ENCODE data around the gene HNRNPM.

DNA sequence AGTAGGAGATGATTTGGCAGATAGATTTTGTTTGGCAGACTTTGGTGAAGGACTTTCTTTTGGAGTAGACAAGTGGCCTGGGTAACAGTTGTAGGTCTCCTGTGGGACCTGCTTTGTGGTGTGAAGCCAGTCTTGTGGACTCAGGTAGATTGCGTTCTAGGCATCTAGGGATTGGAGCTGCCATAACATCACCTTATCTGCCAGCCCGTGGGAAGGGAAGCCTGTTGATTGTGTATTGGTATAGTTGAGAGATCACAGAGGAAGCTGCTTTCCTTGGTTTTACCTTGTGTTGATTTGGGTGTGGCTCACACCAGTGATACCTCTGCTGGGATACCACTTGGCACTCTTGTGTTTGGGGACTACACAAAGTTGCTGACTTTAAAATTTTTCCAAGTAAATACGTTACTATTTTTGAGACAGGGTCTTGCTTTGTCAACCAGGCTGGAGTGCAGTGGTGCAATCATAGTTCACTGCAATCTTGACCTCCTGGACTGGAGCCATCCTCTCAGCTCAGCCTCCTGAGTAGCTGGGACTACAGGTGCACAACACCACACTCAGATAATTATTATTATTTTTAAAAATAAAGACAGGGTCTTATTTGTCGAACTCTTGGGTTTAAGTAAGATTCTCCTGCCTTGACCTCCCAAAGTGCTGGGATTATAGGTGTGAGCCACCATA is 7.8 kb downstream of the HNRNPM start:
- TF ChIP-seq, protein P1, sequence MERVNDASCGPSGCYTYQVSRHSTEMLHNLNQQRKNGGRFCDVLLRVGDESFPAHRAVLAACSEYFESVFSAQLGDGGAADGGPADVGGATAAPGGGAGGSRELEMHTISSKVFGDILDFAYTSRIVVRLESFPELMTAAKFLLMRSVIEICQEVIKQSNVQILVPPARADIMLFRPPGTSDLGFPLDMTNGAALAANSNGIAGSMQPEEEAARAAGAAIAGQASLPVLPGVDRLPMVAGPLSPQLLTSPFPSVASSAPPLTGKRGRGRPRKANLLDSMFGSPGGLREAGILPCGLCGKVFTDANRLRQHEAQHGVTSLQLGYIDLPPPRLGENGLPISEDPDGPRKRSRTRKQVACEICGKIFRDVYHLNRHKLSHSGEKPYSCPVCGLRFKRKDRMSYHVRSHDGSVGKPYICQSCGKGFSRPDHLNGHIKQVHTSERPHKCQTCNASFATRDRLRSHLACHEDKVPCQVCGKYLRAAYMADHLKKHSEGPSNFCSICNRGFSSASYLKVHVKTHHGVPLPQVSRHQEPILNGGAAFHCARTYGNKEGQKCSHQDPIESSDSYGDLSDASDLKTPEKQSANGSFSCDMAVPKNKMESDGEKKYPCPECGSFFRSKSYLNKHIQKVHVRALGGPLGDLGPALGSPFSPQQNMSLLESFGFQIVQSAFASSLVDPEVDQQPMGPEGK (CRISPR knock-in tag; IDR thresholded peaks at IDR 0.05; ENCODE audit: borderline replicate concordance), result no peak
- TF ChIP-seq ZC3H10 (CRISPR knock-in tag; IDR thresholded peaks at IDR 0.05) (no peak), CSDC2 (CRISPR knock-in tag; IDR thresholded peaks at IDR 0.05) (no peak), ZFP30 (CRISPR knock-in tag; IDR thresholded peaks at IDR 0.05) (no peak), TSHZ2 (CRISPR knock-in tag; IDR thresholded peaks at IDR 0.05) (no peak), PPARA (CRISPR knock-in tag; IDR thresholded peaks at IDR 0.05; ENCODE audit: borderline replicate concordance) (no peak), ZNF70 (CRISPR knock-in tag; IDR thresholded peaks at IDR 0.05) (no peak), ZFP3 (CRISPR knock-in tag; IDR thresholded peaks at IDR 0.05) (no peak), ARNTL (CRISPR knock-in tag; IDR thresholded peaks at IDR 0.05; ENCODE audit: borderline replicate concordance, low read depth) (no peak), CSRNP3 (CRISPR knock-in tag; IDR thresholded peaks at IDR 0.05) (no peak), ZNF8 (CRISPR knock-in tag; IDR thresholded peaks at IDR 0.05) (no peak), ZNF565 (CRISPR knock-in tag; conservative IDR thresholded peaks at IDR 0.05; ENCODE audit: low read depth) (no peak), GLIS3 (CRISPR knock-in tag; IDR thresholded peaks at IDR 0.05) (no peak)
- TF ChIP-seq, protein P2, sequence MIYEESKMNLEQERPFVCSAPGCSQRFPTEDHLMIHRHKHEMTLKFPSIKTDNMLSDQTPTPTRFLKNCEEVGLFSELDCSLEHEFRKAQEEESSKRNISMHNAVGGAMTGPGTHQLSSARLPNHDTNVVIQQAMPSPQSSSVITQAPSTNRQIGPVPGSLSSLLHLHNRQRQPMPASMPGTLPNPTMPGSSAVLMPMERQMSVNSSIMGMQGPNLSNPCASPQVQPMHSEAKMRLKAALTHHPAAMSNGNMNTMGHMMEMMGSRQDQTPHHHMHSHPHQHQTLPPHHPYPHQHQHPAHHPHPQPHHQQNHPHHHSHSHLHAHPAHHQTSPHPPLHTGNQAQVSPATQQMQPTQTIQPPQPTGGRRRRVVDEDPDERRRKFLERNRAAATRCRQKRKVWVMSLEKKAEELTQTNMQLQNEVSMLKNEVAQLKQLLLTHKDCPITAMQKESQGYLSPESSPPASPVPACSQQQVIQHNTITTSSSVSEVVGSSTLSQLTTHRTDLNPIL (CRISPR knock-in tag; IDR thresholded peaks at IDR 0.05; ENCODE audit: low read depth), result no peak

Data from SK-N-SH treated with all-trans-retinoic acid at 6 μM for 48 hours (cell line).